ENCODE results near the gene GPD1L.

Gene GPD1L

DNA sequence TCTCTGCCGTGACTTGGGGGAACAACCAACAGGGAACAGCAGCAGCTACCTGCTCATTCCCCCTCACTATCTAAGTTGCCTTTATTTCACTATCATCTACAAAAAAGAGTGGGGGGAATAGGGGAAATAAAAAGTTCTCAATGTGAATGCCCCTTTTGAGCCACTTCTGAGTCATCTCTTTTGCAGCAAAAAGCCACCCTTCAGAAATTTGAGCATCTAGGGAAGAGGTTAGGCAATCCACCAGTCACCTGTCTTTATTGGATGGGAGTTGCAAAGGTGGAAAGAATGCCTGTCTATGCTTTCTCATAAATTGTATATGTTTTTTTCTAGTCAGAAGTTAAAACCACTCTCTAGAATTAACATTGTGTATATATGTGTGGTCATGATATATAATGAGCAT, 41.1 kb downstream of the GPD1L start:
- Histone ChIP-seq H3K27ac (replicated peaks; ENCODE audit: low read length) (no peak overlapping the region), H3K4me1 (ENCODE audit: control insufficient read depth in 2 of 2, insufficient read depth in 1 of 2, low read depth in 1 of 2, low read length in 2 of 2) (no peaks in the 10 kb centered on the region), H3K9me3 (replicated peaks in 1 of 2; ENCODE audit: control insufficient read depth in 2 of 2, insufficient read depth in 1 of 2, low read depth in 1 of 2, low read length in 2 of 2) (no peaks in the 10 kb centered on the region), H4K8ac (ENCODE audit: low read depth, low read length) (no peak overlapping the region), H3K4me3 (ENCODE audit: low read length in 2 of 2) (no peak overlapping the region), H3K9ac (ENCODE audit: low read depth, low read length, poor library complexity) (no peak overlapping the region), H3K14ac (ENCODE audit: low read length) (no peak overlapping the region), H3K4me2 (ENCODE audit: insufficient read depth, low read length, poor library complexity, severe bottlenecking) (no peak overlapping the region), H3K79me1 (ENCODE audit: low read depth, low read length) (no peaks in the 10 kb centered on the region), H4K91ac (ENCODE audit: low read depth, low read length, poor library complexity) (no peak overlapping the region), H2BK15ac (ENCODE audit: low read length) (no peak overlapping the region), H3K18ac (ENCODE audit: low read length) (no peak overlapping the region), H2AK5ac (ENCODE audit: low read depth, low read length) (no peak overlapping the region), H2AFZ (ENCODE audit: low read length) (no peak overlapping the region), H2BK5ac (ENCODE audit: low read length) (no peak overlapping the region), H3K27me3 (ENCODE audit: control insufficient read depth in 3 of 3, insufficient read depth in 3 of 3, low read depth in 1 of 3, low read length in 3 of 3) (no peaks in the 10 kb centered on the region), H2BK12ac (ENCODE audit: low read length) (no peak overlapping the region), H3K23ac (ENCODE audit: low read depth, low read length, poor library complexity) (no peak overlapping the region), H2BK120ac (ENCODE audit: low read depth, low read length) (no peak overlapping the region), H3K4ac (ENCODE audit: low read length) (no peak overlapping the region), H3K36me3 (replicated peaks in 1 of 2; ENCODE audit: control insufficient read depth in 2 of 2, insufficient read depth in 2 of 2, low read length in 2 of 2) (no peaks in the 10 kb centered on the region)
- no peak for DNase-seq (ENCODE audit: low spot score)
- WGBS, 2 donors (ENCODE audit: extremely low coverage in 2 of 2, insufficient read length in 2 of 2, insufficient replicate concordance in 1 of 2) = no CpG with 5 or more reads among the region's 1 CpG

DNA sequence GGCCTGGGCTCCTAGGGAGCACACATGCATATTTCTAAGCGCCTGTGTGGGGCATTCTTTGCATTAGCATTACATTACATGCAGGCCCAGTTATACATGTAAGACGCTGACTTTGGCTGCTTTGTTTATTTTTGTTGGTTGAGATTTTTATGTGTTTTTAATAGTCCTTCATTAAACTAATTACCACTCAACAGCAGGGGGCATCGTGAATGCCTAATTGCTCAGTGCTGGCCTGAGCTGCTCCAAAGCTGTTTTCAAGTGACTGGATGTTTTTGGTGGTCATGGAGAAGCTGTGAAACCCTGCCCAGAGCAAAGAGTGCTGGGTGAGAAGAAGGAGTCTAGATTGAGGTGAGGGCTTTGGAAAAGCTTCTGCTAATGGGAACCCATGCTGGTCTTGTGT, 41.5 kb downstream of the GPD1L start:
- Histone ChIP-seq H3K9ac (ENCODE audit: low read depth, low read length, poor library complexity) (no peak overlapping the region), H3K9me3 (replicated peaks in 1 of 2; ENCODE audit: control insufficient read depth in 2 of 2, insufficient read depth in 1 of 2, low read depth in 1 of 2, low read length in 2 of 2) (no peaks in the 10 kb centered on the region), H2BK5ac (ENCODE audit: low read length) (no peak overlapping the region), H3K27ac (replicated peaks; ENCODE audit: low read length) (no peak overlapping the region), H3K14ac (ENCODE audit: low read length) (no peak overlapping the region), H2BK120ac (ENCODE audit: low read depth, low read length) (no peak overlapping the region), H2AFZ (ENCODE audit: low read length) (no peak overlapping the region), H4K8ac (ENCODE audit: low read depth, low read length) (no peak overlapping the region), H2BK12ac (ENCODE audit: low read length) (no peak overlapping the region), H3K23ac (ENCODE audit: low read depth, low read length, poor library complexity) (no peak overlapping the region), H3K4me3 (ENCODE audit: low read length in 2 of 2) (no peak overlapping the region), H3K18ac (ENCODE audit: low read length) (no peak overlapping the region), H3K4me1 (ENCODE audit: control insufficient read depth in 2 of 2, insufficient read depth in 1 of 2, low read depth in 1 of 2, low read length in 2 of 2) (no peaks in the 10 kb centered on the region), H3K27me3 (ENCODE audit: control insufficient read depth in 3 of 3, insufficient read depth in 3 of 3, low read depth in 1 of 3, low read length in 3 of 3) (no peaks in the 10 kb centered on the region), H4K91ac (ENCODE audit: low read depth, low read length, poor library complexity) (no peak overlapping the region), H3K4me2 (ENCODE audit: insufficient read depth, low read length, poor library complexity, severe bottlenecking) (no peak overlapping the region), H3K4ac (ENCODE audit: low read length) (no peak overlapping the region), H3K79me1 (ENCODE audit: low read depth, low read length) (no peaks in the 10 kb centered on the region), H2AK5ac (ENCODE audit: low read depth, low read length) (no peak overlapping the region), H2BK15ac (ENCODE audit: low read length) (no peak overlapping the region), H3K36me3 (replicated peaks in 1 of 2; ENCODE audit: control insufficient read depth in 2 of 2, insufficient read depth in 2 of 2, low read length in 2 of 2) (no peaks in the 10 kb centered on the region)
- no peak for DNase-seq (ENCODE audit: low spot score)
- WGBS, 2 donors (ENCODE audit: extremely low coverage in 2 of 2, insufficient read length in 2 of 2, insufficient replicate concordance in 1 of 2) = no CpG with 5 or more reads among the region's 3 CpGs

DNA sequence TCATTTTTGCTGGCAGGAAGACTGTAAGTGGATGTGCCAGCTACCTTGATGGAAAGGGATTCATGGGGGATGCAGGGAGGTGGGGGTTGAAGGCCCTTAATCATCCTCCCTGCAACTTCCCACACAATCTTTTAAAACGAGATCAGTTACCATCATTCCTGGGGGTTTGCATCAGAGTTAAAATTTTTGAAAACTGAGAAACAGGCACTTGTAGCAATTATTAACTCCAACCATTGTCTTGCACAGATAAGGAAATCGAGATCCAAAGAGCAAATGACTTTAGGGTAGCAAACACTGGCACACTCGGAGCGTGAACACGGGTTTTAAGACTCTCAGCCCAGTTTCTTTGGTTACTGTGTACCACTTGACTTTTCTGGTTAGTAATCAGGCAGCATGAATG, 41.9 kb downstream of the GPD1L start:
- H3K18ac ChIP-seq (ENCODE audit: low read length) = no peak overlapping the region
- no peaks in the 10 kb centered on the region for H3K79me1 ChIP-seq (ENCODE audit: low read depth, low read length)
- H3K27ac ChIP-seq (replicated peaks; ENCODE audit: low read length) = no peak overlapping the region
- H2BK5ac ChIP-seq (ENCODE audit: low read length) = no peak overlapping the region
- no peak overlapping the region for H2AFZ ChIP-seq (ENCODE audit: low read length)
- H3K9me3 ChIP-seq (replicated peaks in 1 of 2; ENCODE audit: control insufficient read depth in 2 of 2, insufficient read depth in 1 of 2, low read depth in 1 of 2, low read length in 2 of 2) = no peaks in the 10 kb centered on the region
- H2BK15ac ChIP-seq (ENCODE audit: low read length) = no peak overlapping the region
- H2BK120ac ChIP-seq (ENCODE audit: low read depth, low read length) = no peak overlapping the region
- H3K4me1 ChIP-seq (ENCODE audit: control insufficient read depth in 2 of 2, insufficient read depth in 1 of 2, low read depth in 1 of 2, low read length in 2 of 2) = no peaks in the 10 kb centered on the region
- no peak overlapping the region for H2BK12ac ChIP-seq (ENCODE audit: low read length)
- WGBS, 2 donors (ENCODE audit: extremely low coverage in 2 of 2, insufficient read length in 2 of 2, insufficient replicate concordance in 1 of 2) = no CpG with 5 or more reads among the region's 5 CpGs
- DNase-seq (ENCODE audit: low spot score) = no peak
- no peak overlapping the region for H3K4ac ChIP-seq (ENCODE audit: low read length)
- H2AK5ac ChIP-seq (ENCODE audit: low read depth, low read length) = no peak overlapping the region
- H3K4me3 ChIP-seq (ENCODE audit: low read length in 2 of 2) = no peak overlapping the region
- no peaks in the 10 kb centered on the region for H3K36me3 ChIP-seq (replicated peaks in 1 of 2; ENCODE audit: control insufficient read depth in 2 of 2, insufficient read depth in 2 of 2, low read length in 2 of 2)
- no peaks in the 10 kb centered on the region for H3K27me3 ChIP-seq (ENCODE audit: control insufficient read depth in 3 of 3, insufficient read depth in 3 of 3, low read depth in 1 of 3, low read length in 3 of 3)
- no peak overlapping the region for H3K14ac ChIP-seq (ENCODE audit: low read length)
- no peak overlapping the region for H4K91ac ChIP-seq (ENCODE audit: low read depth, low read length, poor library complexity)
- H3K9ac ChIP-seq (ENCODE audit: low read depth, low read length, poor library complexity) = no peak overlapping the region
- H3K4me2 ChIP-seq (ENCODE audit: insufficient read depth, low read length, poor library complexity, severe bottlenecking) = no peak overlapping the region
- no peak overlapping the region for H3K23ac ChIP-seq (ENCODE audit: low read depth, low read length, poor library complexity)
- no peak overlapping the region for H4K8ac ChIP-seq (ENCODE audit: low read depth, low read length)

DNA sequence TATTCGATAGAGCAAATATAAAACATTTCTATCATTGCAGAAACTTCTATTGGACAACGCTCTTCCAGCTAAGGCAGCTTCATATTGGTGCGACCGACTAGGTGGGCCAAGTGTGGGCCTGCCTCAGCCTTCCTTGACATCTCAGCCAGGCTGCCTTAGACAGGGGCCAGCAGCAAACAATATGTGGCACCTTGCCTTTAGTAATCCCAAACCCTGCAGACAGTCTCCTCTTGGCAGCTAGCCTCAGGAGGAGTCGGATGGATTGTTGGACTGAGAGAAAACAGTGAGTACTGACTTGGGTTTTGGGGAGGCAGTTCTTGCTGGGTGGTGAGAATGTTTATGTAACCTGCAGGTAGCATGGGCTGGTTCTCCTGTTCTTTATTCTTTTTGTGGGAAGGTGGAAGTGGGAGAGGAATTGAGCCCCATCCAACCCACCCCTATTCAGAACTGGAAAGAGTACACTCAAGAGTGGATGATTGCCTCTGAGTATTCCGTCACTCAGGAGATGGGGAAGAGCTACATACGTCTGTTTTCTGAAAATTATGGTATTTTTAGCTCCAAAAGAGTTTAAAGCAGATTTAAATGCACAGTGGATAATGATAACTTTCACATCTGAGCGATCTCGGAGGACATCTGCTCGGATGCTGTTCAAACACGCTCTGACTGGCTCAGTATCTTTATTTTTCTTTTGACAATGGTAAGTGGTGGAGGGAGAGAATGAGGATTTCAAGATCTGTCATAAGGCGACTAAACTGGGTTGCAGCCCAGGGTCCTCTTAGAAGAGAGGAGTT, 47.2 kb downstream of the GPD1L start:
- H3K14ac ChIP-seq (ENCODE audit: low read length) = no peak overlapping the region
- no peak overlapping the region for H3K9ac ChIP-seq (ENCODE audit: low read depth, low read length, poor library complexity)
- H2AFZ ChIP-seq (ENCODE audit: low read length) = no peak overlapping the region
- no peaks in the 10 kb centered on the region for H3K27me3 ChIP-seq (ENCODE audit: control insufficient read depth in 3 of 3, insufficient read depth in 3 of 3, low read depth in 1 of 3, low read length in 3 of 3)
- H2AK5ac ChIP-seq (ENCODE audit: low read depth, low read length) = no peak overlapping the region
- H3K18ac ChIP-seq (ENCODE audit: low read length) = no peak overlapping the region
- H4K91ac ChIP-seq (ENCODE audit: low read depth, low read length, poor library complexity) = no peak overlapping the region
- H3K4ac ChIP-seq (ENCODE audit: low read length) = no peak overlapping the region
- no CpG with 5 or more reads among the region's 12 CpGs for WGBS, 2 donors (ENCODE audit: extremely low coverage in 2 of 2, insufficient read length in 2 of 2, insufficient replicate concordance in 1 of 2)
- H2BK12ac ChIP-seq (ENCODE audit: low read length) = no peak overlapping the region
- H3K27ac ChIP-seq (replicated peaks; ENCODE audit: low read length) = no peak overlapping the region
- no peak overlapping the region for H3K4me3 ChIP-seq (ENCODE audit: low read length in 2 of 2)
- no peak overlapping the region for H2BK5ac ChIP-seq (ENCODE audit: low read length)
- no peak overlapping the region for H3K4me2 ChIP-seq (ENCODE audit: insufficient read depth, low read length, poor library complexity, severe bottlenecking)
- DNase-seq (ENCODE audit: low spot score) = no peak
- no peak overlapping the region for H2BK120ac ChIP-seq (ENCODE audit: low read depth, low read length)
- H2BK15ac ChIP-seq (ENCODE audit: low read length) = no peak overlapping the region
- no peaks in the 10 kb centered on the region for H3K36me3 ChIP-seq (replicated peaks in 1 of 2; ENCODE audit: control insufficient read depth in 2 of 2, insufficient read depth in 2 of 2, low read length in 2 of 2)
- no peak overlapping the region for H3K23ac ChIP-seq (ENCODE audit: low read depth, low read length, poor library complexity)
- no peaks in the 10 kb centered on the region for H3K79me1 ChIP-seq (ENCODE audit: low read depth, low read length)
- H3K4me1 ChIP-seq (ENCODE audit: control insufficient read depth in 2 of 2, insufficient read depth in 1 of 2, low read depth in 1 of 2, low read length in 2 of 2) = no peaks in the 10 kb centered on the region
- H4K8ac ChIP-seq (ENCODE audit: low read depth, low read length) = no peak overlapping the region
- no peaks in the 10 kb centered on the region for H3K9me3 ChIP-seq (replicated peaks in 1 of 2; ENCODE audit: control insufficient read depth in 2 of 2, insufficient read depth in 1 of 2, low read depth in 1 of 2, low read length in 2 of 2)
